ENCODE data around the gene ITFG1.
"Not testable (repeated sequence)": the region's sequence is repeated elsewhere in the genome, so short reads cannot be mapped to it uniquely, and the experiment has no call there.

ITFG1 gene

GRCh38 chr16:47241061-47241460 lies 219.8 kb downstream of the ITFG1 start:
- H3K4me1 ChIP-seq (ENCODE audit: insufficient read depth, low read length): no peaks in the 10 kb centered on the region
- no peaks in the 10 kb centered on the region for H3K36me3 ChIP-seq (ENCODE audit: insufficient read depth, low read length)
- no peaks in the 10 kb centered on the region for H3K9me3 ChIP-seq (ENCODE audit: control insufficient read depth, insufficient read depth, low read length)
- no peak overlapping the region for H3K9ac ChIP-seq (ENCODE audit: low read depth, low read length)

GRCh38 chr16:47236716-47237115 lies 224.1 kb downstream of the ITFG1 start:
- H3K4me1 ChIP-seq (ENCODE audit: insufficient read depth, low read length): no peaks in the 10 kb centered on the region
- no peaks in the 10 kb centered on the region for H3K36me3 ChIP-seq (ENCODE audit: insufficient read depth, low read length)
- no peak overlapping the region for H3K9ac ChIP-seq (ENCODE audit: low read depth, low read length)
- H3K9me3 ChIP-seq (ENCODE audit: control insufficient read depth, insufficient read depth, low read length): no peaks in the 10 kb centered on the region

GRCh38 chr16:47230296-47230695 lies 230.6 kb downstream of the ITFG1 start:
- no peaks in the 10 kb centered on the region for H3K36me3 ChIP-seq (ENCODE audit: insufficient read depth, low read length)
- H3K4me1 ChIP-seq (ENCODE audit: insufficient read depth, low read length): no peaks in the 10 kb centered on the region
- no peak overlapping the region for H3K9ac ChIP-seq (ENCODE audit: low read depth, low read length)
- H3K9me3 ChIP-seq (ENCODE audit: control insufficient read depth, insufficient read depth, low read length): no peaks in the 10 kb centered on the region

GRCh38 chr16:47229053-47230050 lies 231.5 kb downstream of the ITFG1 start:
- no peaks in the 10 kb centered on the region for H3K4me1 ChIP-seq (ENCODE audit: insufficient read depth, low read length)

GRCh38 chr16:47228241-47228640 lies 232.6 kb downstream of the ITFG1 start:
- Histone ChIP-seq H3K9me3 (ENCODE audit: control insufficient read depth, insufficient read depth, low read length) (no peaks in the 10 kb centered on the region), H3K36me3 (ENCODE audit: insufficient read depth, low read length) (no peaks in the 10 kb centered on the region), H3K4me1 (ENCODE audit: insufficient read depth, low read length) (no peaks in the 10 kb centered on the region), H3K9ac (ENCODE audit: low read depth, low read length) (no peak overlapping the region)

More at GRCh38 chr16:47229053-47230050, 231.5 kb downstream of the ITFG1 start:
- Histone ChIP-seq H3K9me3 (ENCODE audit: control insufficient read depth, insufficient read depth, low read length) (no peaks in the 10 kb centered on the region), H3K9ac (ENCODE audit: low read depth, low read length) (no peak overlapping the region), H3K36me3 (ENCODE audit: insufficient read depth, low read length) (no peaks in the 10 kb centered on the region)

GRCh38 chr16:47213761-47214440 lies 247.0 kb downstream of the ITFG1 start:
- Histone ChIP-seq H3K4me1 (ENCODE audit: insufficient read depth, low read length) (no peaks in the 10 kb centered on the region), H3K9ac (ENCODE audit: low read depth, low read length) (no peak overlapping the region), H3K9me3 (ENCODE audit: control insufficient read depth, insufficient read depth, low read length) (no peaks in the 10 kb centered on the region), H3K36me3 (ENCODE audit: insufficient read depth, low read length) (no peaks in the 10 kb centered on the region)

GRCh38 chr16:47211218-47211617 lies 249.6 kb downstream of the ITFG1 start:
- Histone ChIP-seq H3K36me3 (ENCODE audit: insufficient read depth, low read length) (no peaks in the 10 kb centered on the region), H3K4me1 (ENCODE audit: insufficient read depth, low read length) (no peaks in the 10 kb centered on the region), H3K9me3 (ENCODE audit: control insufficient read depth, insufficient read depth, low read length) (no peaks in the 10 kb centered on the region), H3K9ac (ENCODE audit: low read depth, low read length) (no peak overlapping the region)

- Histone ChIP-seq H3K36me3 (ENCODE audit: insufficient read depth, low read length) (no peaks in the 10 kb centered on the region), H3K9ac (ENCODE audit: low read depth, low read length) (no peak overlapping the region), H3K9me3 (ENCODE audit: control insufficient read depth, insufficient read depth, low read length) (no peaks in the 10 kb centered on the region), H3K4me1 (ENCODE audit: insufficient read depth, low read length) (no peaks in the 10 kb centered on the region)
Measured at GRCh38 chr16:47204736-47205504, 255.9 kb downstream of the ITFG1 start.

- H3K9me3 ChIP-seq (ENCODE audit: control insufficient read depth, insufficient read depth, low read length); H3K4me1 ChIP-seq (ENCODE audit: insufficient read depth, low read length); H3K9ac ChIP-seq (ENCODE audit: low read depth, low read length); H3K36me3 ChIP-seq (ENCODE audit: insufficient read depth, low read length): not testable (repeated sequence)
Measured at GRCh38 chr16:47203433-47203832, 257.4 kb downstream of the ITFG1 start.

GRCh38 chr16:47198180-47198575 lies 262.7 kb downstream of the ITFG1 start:
- Histone ChIP-seq H3K9ac (ENCODE audit: low read depth, low read length) (no peak overlapping the region), H3K36me3 (ENCODE audit: insufficient read depth, low read length) (no peaks in the 10 kb centered on the region), H3K4me1 (ENCODE audit: insufficient read depth, low read length) (no peaks in the 10 kb centered on the region), H3K9me3 (ENCODE audit: control insufficient read depth, insufficient read depth, low read length) (no peaks in the 10 kb centered on the region)

GRCh38 chr16:47197536-47198179 lies 263.2 kb downstream of the ITFG1 start:
- no peaks in the 10 kb centered on the region for H3K4me1 ChIP-seq (ENCODE audit: insufficient read depth, low read length)
- no peaks in the 10 kb centered on the region for H3K36me3 ChIP-seq (ENCODE audit: insufficient read depth, low read length)
- no peaks in the 10 kb centered on the region for H3K9me3 ChIP-seq (ENCODE audit: control insufficient read depth, insufficient read depth, low read length)
- no peak overlapping the region for H3K9ac ChIP-seq (ENCODE audit: low read depth, low read length)

- no peaks in the 10 kb centered on the region for H3K4me1 ChIP-seq (ENCODE audit: insufficient read depth, low read length)
- no peaks in the 10 kb centered on the region for H3K9me3 ChIP-seq (ENCODE audit: control insufficient read depth, insufficient read depth, low read length)
- H3K9ac ChIP-seq (ENCODE audit: low read depth, low read length): no peak overlapping the region
- no peaks in the 10 kb centered on the region for H3K36me3 ChIP-seq (ENCODE audit: insufficient read depth, low read length)
Measured at GRCh38 chr16:47196457-47196856, 264.4 kb downstream of the ITFG1 start.

- Histone ChIP-seq H3K4me1 (ENCODE audit: insufficient read depth, low read length) (no peaks in the 10 kb centered on the region), H3K9me3 (ENCODE audit: control insufficient read depth, insufficient read depth, low read length) (no peaks in the 10 kb centered on the region), H3K9ac (ENCODE audit: low read depth, low read length) (no peak overlapping the region), H3K36me3 (ENCODE audit: insufficient read depth, low read length) (no peaks in the 10 kb centered on the region)
Measured at GRCh38 chr16:47182318-47182717, 278.5 kb downstream of the ITFG1 start.

GRCh38 chr16:47181066-47181465 lies 279.8 kb downstream of the ITFG1 start:
- H3K4me1 ChIP-seq (ENCODE audit: insufficient read depth, low read length); H3K36me3 ChIP-seq (ENCODE audit: insufficient read depth, low read length); H3K9me3 ChIP-seq (ENCODE audit: control insufficient read depth, insufficient read depth, low read length); H3K9ac ChIP-seq (ENCODE audit: low read depth, low read length): not testable (repeated sequence)

All from ES-I3 (cell line).